IPS DF 6.9 (cell line): ENCODE measurements around the gene CCDC88C.
A peak's percentile ranks its signal among the peaks of the same experiment; 100 is the strongest.

Experiments
- DNase-seq: peaks from one replicate; pipeline ENCODE4 v3.0.0-alpha.2; 2013; ENCODE audit warnings: low read depth, low spot score
- H3K27ac ChIP-seq: one replicate; pipeline ENCODE4 v1.5.1; 2013; ENCODE audit warnings: low read length, control low read depth
- H3K27me3 ChIP-seq: 2 replicates; pipeline ENCODE4 v1.6.1; 2013; ENCODE audit warnings: mild to moderate bottlenecking, low read length; ENCODE audit not compliant: control insufficient read depth, insufficient read depth
- H3K36me3 ChIP-seq: 2 replicates; pipeline ENCODE4 v1.6.1; 2013; ENCODE audit warnings: low read length; ENCODE audit not compliant: control insufficient read depth, insufficient read depth
- H3K4me1 ChIP-seq: 2 replicates; pipeline ENCODE4 v1.6.1; 2013; ENCODE audit warnings: low read length; ENCODE audit not compliant: control insufficient read depth, insufficient read depth
- H3K4me3 ChIP-seq: 2 replicates; pipeline ENCODE4 v1.5.1; 2013; ENCODE audit warnings: mild to moderate bottlenecking, low read length
- H3K9me3 ChIP-seq: 2 replicates; pipeline ENCODE4 v1.6.1; 2013; ENCODE audit warnings: low read length, inconsistent platforms; ENCODE audit not compliant: control insufficient read depth, insufficient read depth
- WGBS: extraction: QIAGEN DNeasy Blood & Tissue Kit; methylation state at CpG from one replicate; pipeline ENCODE4 v1.1.7; 2013; ENCODE audit warnings: mixed read lengths, missing lambda C conversion rate; ENCODE audit not compliant: insufficient read length, insufficient coverage; 5-methylcytosine and 5-hydroxymethylcytosine counted together

The CCDC88C gene

DNA sequence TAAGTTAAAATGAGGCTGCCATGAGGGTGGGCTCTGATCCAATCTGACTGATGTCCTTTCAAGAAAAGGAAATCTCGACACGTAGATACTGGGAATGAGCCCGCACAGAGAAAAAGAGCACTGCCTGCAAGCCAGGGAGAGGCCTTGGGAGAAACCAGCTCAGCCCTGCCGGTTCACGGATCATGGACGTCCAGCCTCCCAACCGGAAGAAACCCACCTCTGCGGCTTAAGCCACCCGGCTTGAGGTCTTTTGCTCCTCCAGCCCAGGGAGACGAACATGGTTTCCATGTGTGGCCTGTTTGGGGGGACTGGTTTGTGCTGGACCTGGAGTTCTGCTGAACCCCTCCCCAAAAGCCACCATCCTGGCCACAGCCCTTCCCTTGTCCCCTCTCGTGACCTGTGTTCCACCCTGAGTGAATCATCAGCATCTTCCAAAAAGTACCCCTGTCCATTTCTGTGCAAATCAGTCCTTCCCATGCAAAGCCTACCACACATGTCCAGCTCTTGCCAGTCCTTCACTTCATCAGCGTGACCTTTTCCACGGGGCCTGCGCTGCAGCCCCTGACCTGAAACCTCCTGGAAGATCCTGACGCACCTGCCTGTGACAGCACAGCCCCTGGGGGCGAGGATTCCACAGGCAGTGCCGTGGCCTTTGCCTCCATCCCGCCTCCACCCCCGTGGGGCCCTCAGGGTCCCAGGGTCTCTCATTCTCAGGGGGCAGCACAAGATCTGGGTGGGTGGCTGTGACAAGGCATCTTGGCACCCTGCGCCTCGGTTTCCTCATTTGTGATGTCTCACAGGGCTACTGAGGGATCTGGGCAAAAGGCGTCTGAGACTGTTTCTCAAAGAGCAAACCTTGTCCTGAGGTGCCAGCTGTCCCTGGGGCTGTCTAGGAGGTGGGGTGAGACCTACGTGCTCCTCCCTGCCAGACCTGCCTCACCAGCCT lies 121.5 kb downstream of the CCDC88C start:
- DNase-seq, result no peak
- no peaks in the 10 kb centered on the region for H3K9me3 ChIP-seq
- H3K4me1 ChIP-seq, result no peaks in the 10 kb centered on the region
- no CpG with 5 or more reads among the region's 23 CpGs for WGBS
- no peak overlapping the region for H3K4me3 ChIP-seq
- no peaks in the 10 kb centered on the region for H3K27me3 ChIP-seq
- H3K36me3 ChIP-seq, result peaks cover 30% of the 10 kb centered on the region
- H3K27ac ChIP-seq, result no peak overlapping the region

DNA sequence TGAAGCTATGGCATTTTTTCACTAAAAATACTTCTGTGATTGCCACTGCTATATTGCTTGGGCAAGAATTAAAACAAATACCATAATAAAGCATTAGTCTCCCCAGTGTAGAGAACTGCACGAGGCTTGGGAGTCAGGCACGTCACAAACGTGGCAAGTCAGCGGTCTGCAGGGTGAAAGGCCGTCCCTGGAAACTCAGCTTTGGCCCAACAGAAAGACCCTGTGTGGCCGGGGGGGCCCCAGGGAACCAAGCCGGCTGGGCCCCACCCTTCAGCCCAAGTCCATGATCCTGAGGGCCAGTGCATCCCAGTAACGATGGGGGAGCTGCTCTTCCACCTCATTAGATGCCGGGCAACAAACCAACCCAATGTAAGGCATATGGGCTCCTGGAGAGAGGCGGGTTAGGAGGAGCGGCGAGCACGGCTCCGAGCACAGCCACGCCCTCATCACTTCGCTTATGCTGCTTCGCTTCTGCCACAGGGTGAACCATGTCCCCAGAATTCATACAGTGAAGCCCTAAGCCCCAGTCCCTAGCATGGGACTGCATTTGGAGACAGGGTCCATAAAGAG lies 122.3 kb downstream of the CCDC88C start:
- no CpG with 5 or more reads among the region's 17 CpGs for WGBS
- Histone ChIP-seq H3K4me3 (no peak overlapping the region), H3K27me3 (no peaks in the 10 kb centered on the region), H3K27ac (no peak overlapping the region), H3K36me3 (peaks cover 30% of the 10 kb centered on the region), H3K9me3 (no peaks in the 10 kb centered on the region), H3K4me1 (no peaks in the 10 kb centered on the region)
- no peak for DNase-seq

DNA sequence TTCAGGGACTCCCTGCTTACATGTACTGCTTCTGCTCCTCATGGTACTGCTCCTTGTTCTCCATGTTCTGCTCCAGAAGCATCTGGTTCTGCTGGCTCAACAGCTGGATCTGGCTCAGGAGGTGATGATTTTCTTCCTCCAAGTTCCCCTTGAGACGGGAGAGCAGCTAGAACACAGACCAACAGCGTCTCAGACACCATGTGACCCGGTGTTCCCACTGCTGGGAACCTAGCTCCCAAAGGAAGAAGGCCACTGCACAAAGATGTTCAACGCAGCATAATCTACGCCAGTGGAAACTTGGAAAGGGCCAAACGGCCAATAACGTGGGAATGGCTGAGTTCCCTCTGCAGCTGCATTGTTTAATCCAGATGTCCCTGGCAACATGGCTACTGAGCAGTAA lies 123.5 kb downstream of the CCDC88C start:
- no CpG with 5 or more reads among the region's 7 CpGs for WGBS

DNA sequence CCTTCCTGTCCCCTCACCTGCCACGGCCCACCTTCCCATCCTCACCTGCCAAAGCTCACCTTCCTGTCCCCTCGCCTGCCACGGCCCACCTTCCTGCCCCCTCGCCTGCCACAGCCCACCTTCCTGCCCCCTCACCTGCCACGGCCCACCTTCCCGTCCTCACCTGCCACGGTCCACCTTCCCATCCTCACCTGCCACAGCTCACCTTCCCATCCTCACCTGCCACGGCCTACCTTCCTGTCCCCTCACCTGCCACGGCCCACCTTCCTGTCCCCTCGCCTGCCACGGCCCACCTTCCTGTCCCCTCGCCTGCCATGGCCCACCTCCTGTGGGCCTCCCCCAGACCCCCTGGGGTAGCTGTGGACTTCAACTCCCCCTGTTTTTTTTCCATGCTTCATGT lies 124.3 kb downstream of the CCDC88C start:
- no peak overlapping the region for H3K4me3 ChIP-seq
- no peaks in the 10 kb centered on the region for H3K9me3 ChIP-seq
- no peaks in the 10 kb centered on the region for H3K27me3 ChIP-seq
- no peak for DNase-seq
- H3K36me3 ChIP-seq, result peaks cover 28% of the 10 kb centered on the region
- no peak overlapping the region for H3K27ac ChIP-seq
- no CpG with 5 or more reads among the region's 12 CpGs for WGBS
- no peaks in the 10 kb centered on the region for H3K4me1 ChIP-seq

More for the DNA sequence above, 123.5 kb downstream of the CCDC88C start:
- H3K27ac ChIP-seq, result no peak overlapping the region
- no peaks in the 10 kb centered on the region for H3K9me3 ChIP-seq
- H3K4me3 ChIP-seq, result no peak overlapping the region
- H3K36me3 ChIP-seq, result peaks cover 24% of the 10 kb centered on the region
- DNase-seq, result no peak
- H3K4me1 ChIP-seq, result no peaks in the 10 kb centered on the region
- no peaks in the 10 kb centered on the region for H3K27me3 ChIP-seq

DNA sequence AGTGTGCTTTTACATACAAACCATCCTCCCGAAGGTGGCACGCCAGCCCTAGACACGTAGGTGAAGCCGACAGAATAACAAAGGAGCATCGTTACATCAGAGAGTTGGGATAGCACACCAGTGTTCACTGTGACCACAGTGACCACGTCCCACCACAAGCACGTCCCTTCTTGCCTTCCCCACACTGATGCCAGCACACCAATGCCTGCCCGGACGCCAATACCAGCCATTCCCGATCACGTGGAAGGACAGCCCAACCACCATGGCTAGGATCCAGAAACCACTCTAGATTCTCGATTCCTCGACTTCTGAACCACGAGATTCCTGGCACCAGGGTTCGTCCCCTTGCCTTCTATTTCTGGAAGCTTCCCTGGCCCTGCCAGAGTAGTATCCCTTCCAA lies 125.1 kb downstream of the CCDC88C start:
- H3K4me1 ChIP-seq, result no peaks in the 10 kb centered on the region
- H3K9me3 ChIP-seq, result no peaks in the 10 kb centered on the region
- H3K27me3 ChIP-seq, result no peaks in the 10 kb centered on the region
- DNase-seq, result no peak
- H3K36me3 ChIP-seq, result peaks cover 28% of the 10 kb centered on the region
- H3K4me3 ChIP-seq, result no peak overlapping the region
- H3K27ac ChIP-seq, result no peak overlapping the region
- no CpG with 5 or more reads among the region's 15 CpGs for WGBS

DNA sequence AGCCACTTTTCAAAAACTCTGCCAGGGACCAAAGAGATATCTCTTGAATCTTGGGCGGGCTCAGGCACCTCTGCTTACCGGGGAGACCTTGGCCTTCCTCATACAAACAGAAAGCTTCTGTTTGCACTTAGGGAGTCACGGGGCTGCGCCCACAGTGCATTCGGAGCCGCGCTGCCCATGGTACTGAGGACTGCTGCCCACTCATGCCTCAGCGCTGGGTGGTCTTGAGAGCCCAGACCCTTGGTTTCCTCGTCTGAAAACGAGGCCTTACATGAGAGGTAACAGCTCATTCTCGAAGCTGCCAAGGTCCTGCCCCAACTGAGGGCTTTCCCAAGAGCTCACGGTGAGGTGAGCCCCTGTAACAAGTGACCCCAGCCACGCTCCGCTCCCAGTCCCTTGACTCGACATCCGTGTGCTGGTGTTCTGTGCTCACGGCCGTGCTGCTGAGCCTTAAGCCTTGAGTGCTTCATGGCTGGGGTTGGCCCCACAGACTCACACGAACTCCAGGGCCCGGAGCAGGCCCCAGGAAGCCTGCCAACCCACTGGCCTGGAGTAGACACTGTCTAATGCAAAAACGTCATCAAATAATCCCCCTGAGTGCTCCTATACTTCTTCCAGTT lies 125.7 kb downstream of the CCDC88C start:
- H3K27ac ChIP-seq, result no peak overlapping the region
- H3K9me3 ChIP-seq, result no peaks in the 10 kb centered on the region
- DNase-seq, result no peak
- H3K4me3 ChIP-seq, result no peak overlapping the region
- H3K36me3 ChIP-seq, result peaks cover 25% of the 10 kb centered on the region
- H3K27me3 ChIP-seq, result no peaks in the 10 kb centered on the region
- no peaks in the 10 kb centered on the region for H3K4me1 ChIP-seq
- WGBS, result no CpG with 5 or more reads among the region's 21 CpGs

DNA sequence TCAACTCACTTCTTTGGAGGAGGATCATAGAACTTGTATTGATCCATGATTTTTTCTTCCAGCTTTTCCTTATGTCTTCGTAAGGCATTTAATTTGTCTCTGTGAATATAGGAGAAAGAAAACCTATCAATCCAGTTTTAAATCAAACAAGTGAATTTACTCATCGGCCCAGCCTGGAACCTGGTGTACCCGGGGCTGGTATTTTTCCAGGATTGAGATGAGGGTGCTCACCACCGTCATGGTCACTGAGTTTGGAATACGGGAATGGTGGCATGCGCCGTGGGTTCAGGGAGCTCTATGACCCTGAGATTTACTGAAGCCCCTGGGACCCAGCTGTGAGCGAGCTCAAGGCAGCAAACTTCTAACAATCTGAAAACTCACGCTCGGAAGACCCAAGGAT lies 126.6 kb downstream of the CCDC88C start:
- H3K4me3 ChIP-seq, result no peak overlapping the region
- H3K9me3 ChIP-seq, result no peaks in the 10 kb centered on the region
- no peak for DNase-seq
- no peak overlapping the region for H3K27ac ChIP-seq
- no peaks in the 10 kb centered on the region for H3K27me3 ChIP-seq
- H3K4me1 ChIP-seq, result no peaks in the 10 kb centered on the region
- H3K36me3 ChIP-seq, result peaks cover 20% of the 10 kb centered on the region
- no CpG with 5 or more reads among the region's 10 CpGs for WGBS

DNA sequence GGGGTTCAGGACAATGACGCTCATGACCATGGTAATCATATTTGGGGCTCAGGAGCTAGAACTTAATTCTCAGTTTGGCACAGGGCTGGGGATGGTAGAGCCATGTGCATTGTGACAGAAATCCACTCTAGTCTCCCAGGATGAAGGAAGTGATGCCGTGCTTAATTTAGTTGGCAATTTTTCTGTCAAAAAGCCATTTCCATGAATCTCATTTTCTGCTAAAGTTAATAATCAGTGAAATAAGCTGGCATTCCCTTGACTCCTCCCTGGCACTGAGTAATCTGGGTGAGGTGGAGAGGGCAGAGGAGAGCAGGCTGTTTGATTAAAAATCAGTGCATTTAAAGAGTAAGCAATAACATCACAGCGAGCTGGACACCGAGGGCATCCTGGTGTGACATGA lies 128.2 kb downstream of the CCDC88C start:
- DNase-seq, result no peak
- Histone ChIP-seq H3K27me3 (no peaks in the 10 kb centered on the region), H3K27ac (no peak overlapping the region), H3K4me3 (no peak overlapping the region), H3K36me3 (peaks cover 14% of the 10 kb centered on the region), H3K4me1 (no peaks in the 10 kb centered on the region), H3K9me3 (no peaks in the 10 kb centered on the region)
- WGBS, result no CpG with 5 or more reads among the region's 4 CpGs

DNA sequence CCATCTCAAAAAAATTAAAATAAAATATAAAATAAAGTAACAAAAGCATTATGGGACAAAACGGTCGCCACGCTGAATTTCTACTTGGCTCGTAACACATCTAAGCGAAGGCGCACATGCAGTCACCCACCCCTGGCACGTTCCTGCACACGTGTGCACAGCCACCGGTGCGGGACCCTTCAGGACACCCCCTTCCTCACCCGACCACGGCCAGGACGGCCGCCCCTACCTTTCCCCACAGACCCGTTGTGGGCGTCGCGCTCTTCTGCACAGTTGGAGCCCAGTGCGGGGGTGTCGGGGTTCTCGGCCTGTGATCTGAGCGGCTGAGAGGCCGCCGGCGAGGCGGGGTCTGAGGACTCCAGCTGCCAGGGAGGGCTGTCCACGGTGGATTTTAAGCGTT lies 128.7 kb downstream of the CCDC88C start:
- no peak for DNase-seq
- H3K9me3 ChIP-seq, result no peaks in the 10 kb centered on the region
- H3K4me1 ChIP-seq, result no peaks in the 10 kb centered on the region
- no CpG with 5 or more reads among the region's 28 CpGs for WGBS
- no peaks in the 10 kb centered on the region for H3K27me3 ChIP-seq
- H3K4me3 ChIP-seq, result no peak overlapping the region
- H3K27ac ChIP-seq, result no peak overlapping the region
- peaks cover 9% of the 10 kb centered on the region for H3K36me3 ChIP-seq

DNA sequence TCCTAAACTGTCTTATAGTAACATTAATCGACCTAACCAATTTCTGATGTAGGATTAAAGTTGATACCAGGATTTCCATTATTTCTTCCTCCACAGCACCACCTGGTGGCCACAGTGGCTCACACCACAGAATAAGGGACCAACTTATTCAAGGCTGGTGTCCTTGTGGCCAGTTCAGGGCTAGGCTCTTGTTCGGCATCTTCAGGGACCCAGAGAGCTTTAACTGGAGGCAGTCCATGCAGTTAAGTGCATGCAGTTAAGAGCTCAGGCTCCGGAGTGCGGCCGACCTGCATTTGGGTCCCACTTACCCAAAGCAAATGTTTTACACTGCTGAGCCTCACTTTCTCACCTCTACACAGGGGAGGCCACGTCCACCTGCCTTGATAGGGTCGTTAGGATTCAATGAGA lies 131.1 kb downstream of the CCDC88C start:
- Histone ChIP-seq H3K4me1 (no peaks in the 10 kb centered on the region), H3K9me3 (no peaks in the 10 kb centered on the region), H3K4me3 (no peak overlapping the region), H3K27me3 (no peaks in the 10 kb centered on the region), H3K36me3 (peaks cover 12% of the 10 kb centered on the region), H3K27ac (no peak overlapping the region)
- no CpG with 5 or more reads among the region's 7 CpGs for WGBS
- peak; percentile 74 for DNase-seq
